Smooth muscle cell (in vitro differentiated cells): ENCODE data around the gene CRTC2. TPM values are rescaled to one million over a fixed set of nuclear protein-coding genes. Genes with fewer than 3 reads are reported as not detected.

Experiments used
- DNase-seq: peaks from one replicate; lab custom pipeline; 2025; ENCODE audit not compliant: unreplicated experiment; lab: John Stamatoyannopoulos, UW
- H2AFZ ChIP-seq: fragments of 200-600 bp; sonication (generic); 2 replicates; pipeline ENCODE4 v1.6.0; 2016; ENCODE audit warnings: antibody characterized with exemption, low read depth, mild to moderate bottlenecking
- H3F3A ChIP-seq: fragments of 200-600 bp; sonication (generic); 2 replicates; pipeline ENCODE4 v1.6.0; 2017; ENCODE audit warnings: antibody characterized with exemption, low read depth
- H3K27ac ChIP-seq: fragments of 200-600 bp; sonication (generic); 2 replicates; pipeline ENCODE4 v1.5.1; 2016; ENCODE audit warnings: low read depth, mild to moderate bottlenecking
- H3K27me3 ChIP-seq: fragments of 200-600 bp; sonication (generic); 2 replicates; pipeline ENCODE4 v1.6.1; 2016; ENCODE audit warnings: low read depth, mild to moderate bottlenecking
- H3K36me3 ChIP-seq: fragments of 200-600 bp; sonication (generic); 2 replicates; pipeline ENCODE4 v1.5.1; 2016; ENCODE audit warnings: low read depth
- H3K4me1 ChIP-seq: fragments of 200-600 bp; sonication (generic); 2 replicates; pipeline ENCODE4 v1.5.1; 2016; ENCODE audit warnings: low read depth
- H3K4me2 ChIP-seq: fragments of 200-600 bp; sonication (generic); 2 replicates; pipeline ENCODE4 v1.6.0; 2016; ENCODE audit warnings: mild to moderate bottlenecking
- H3K4me3 ChIP-seq: fragments of 200-600 bp; sonication (generic); 2 replicates; pipeline ENCODE4 v1.5.1; 2016; ENCODE audit warnings: mild to moderate bottlenecking
- H3K79me2 ChIP-seq: fragments of 200-600 bp; sonication (generic); 2 replicates; pipeline ENCODE4 v1.6.0; 2016; ENCODE audit warnings: low read depth, mild to moderate bottlenecking
- H3K9ac ChIP-seq: fragments of 200-600 bp; sonication (generic); 2 replicates; pipeline ENCODE4 v1.6.0; 2016; ENCODE audit warnings: low read depth
- H3K9me3 ChIP-seq: fragments of 200-600 bp; sonication (generic); replicated peaks from 2 replicates; pipeline ENCODE4 v1.5.1; 2016; ENCODE audit warnings: low read depth
- H4K20me1 ChIP-seq: fragments of 200-600 bp; sonication (generic); 2 replicates; pipeline ENCODE4 v1.6.0; 2016; ENCODE audit warnings: low read depth
- CTCF ChIP-seq: fragments of 200-600 bp; sonication (generic); IDR thresholded peaks from 2 replicates; pipeline ENCODE4 v1.5.1; 2017; ENCODE audit warnings: borderline replicate concordance, mild to moderate bottlenecking, antibody characterized with exemption; ENCODE audit not compliant: insufficient read depth, poor library complexity, severe bottlenecking
- WGBS: methylation state at CpG from one replicate; pipeline ENCODE4 v1.1.7; 2016; ENCODE audit warnings: low lambda C conversion rate; 5-methylcytosine and 5-hydroxymethylcytosine counted together
- polyA plus RNA-seq: library from polyadenylated mRNA; unstranded; fragments of >200 nt; fragmentation: Nextera tagmentation; extraction: Ambion mirVana; gene quantifications from 2 replicates; pipeline ENCODE4 v1.2.1, GENCODE V29; 2016
- total RNA-seq: library from RNA; depleted of rRNA; stranded (reverse); fragments of >200 nt; gene quantifications from 2 replicates; pipeline ENCODE4 v1.2.3, GENCODE V29; 2014

CRTC2 gene
- total and polyA plus RNA-seq, 2 experiments from 2014 or later = 9.9 to 24.6 TPM

DNA sequence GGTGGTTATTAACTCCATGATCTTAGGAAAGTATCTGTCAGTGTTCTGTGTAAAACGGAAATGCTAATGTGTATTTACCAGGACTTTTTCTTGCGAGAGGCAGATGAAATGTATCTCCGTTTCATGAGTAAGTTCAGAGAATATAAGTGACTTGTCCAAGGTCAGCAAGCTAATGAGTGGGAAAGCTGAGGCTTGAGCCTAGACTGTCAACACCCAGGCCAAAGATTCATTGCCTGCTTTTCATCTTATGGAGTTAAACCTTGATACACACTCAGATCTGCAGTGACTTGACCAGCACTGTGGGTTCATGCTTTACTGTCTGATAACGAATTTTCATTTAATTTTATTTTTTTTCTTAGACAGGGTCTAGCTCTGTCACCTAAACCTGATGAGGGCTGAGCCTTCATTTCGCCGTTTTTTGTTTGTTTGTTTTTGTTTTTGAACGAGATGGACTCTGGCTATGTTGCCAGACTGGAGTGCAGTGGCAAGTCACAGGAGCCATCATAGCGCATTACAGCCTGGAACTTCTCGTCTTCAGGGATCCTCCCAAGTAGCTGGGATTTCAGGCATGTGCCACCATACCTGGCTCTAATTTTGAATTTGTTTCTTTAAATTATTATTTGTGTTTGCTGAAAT, 20.0 kb upstream of the CRTC2 start:
- TF ChIP-seq CTCF = no peak
- peaks cover 10% of the 10 kb centered on the region for H4K20me1 ChIP-seq
- no peaks in the 10 kb centered on the region for H3K36me3 ChIP-seq
- DNase-seq = no peak
- peaks cover 8% of the 10 kb centered on the region for H3K4me1 ChIP-seq
- peak overlapping the region; percentile 64 for H2AFZ ChIP-seq
- H3K27me3 ChIP-seq = no peaks in the 10 kb centered on the region
- H3K4me2 ChIP-seq = peak overlapping the region; percentile 94
- H3K9me3 ChIP-seq = no peaks in the 10 kb centered on the region
- H3K9ac ChIP-seq = no peak overlapping the region
- H3K27ac ChIP-seq = peak overlapping the region; percentile 56
- peaks cover 18% of the 10 kb centered on the region for H3K79me2 ChIP-seq
- H3K4me3 ChIP-seq = peak overlapping the region; percentile 82
- WGBS = 78% methylated on average over 9 of the region's 9 CpGs
- peaks cover 19% of the 10 kb centered on the region for H3F3A ChIP-seq

DNA sequence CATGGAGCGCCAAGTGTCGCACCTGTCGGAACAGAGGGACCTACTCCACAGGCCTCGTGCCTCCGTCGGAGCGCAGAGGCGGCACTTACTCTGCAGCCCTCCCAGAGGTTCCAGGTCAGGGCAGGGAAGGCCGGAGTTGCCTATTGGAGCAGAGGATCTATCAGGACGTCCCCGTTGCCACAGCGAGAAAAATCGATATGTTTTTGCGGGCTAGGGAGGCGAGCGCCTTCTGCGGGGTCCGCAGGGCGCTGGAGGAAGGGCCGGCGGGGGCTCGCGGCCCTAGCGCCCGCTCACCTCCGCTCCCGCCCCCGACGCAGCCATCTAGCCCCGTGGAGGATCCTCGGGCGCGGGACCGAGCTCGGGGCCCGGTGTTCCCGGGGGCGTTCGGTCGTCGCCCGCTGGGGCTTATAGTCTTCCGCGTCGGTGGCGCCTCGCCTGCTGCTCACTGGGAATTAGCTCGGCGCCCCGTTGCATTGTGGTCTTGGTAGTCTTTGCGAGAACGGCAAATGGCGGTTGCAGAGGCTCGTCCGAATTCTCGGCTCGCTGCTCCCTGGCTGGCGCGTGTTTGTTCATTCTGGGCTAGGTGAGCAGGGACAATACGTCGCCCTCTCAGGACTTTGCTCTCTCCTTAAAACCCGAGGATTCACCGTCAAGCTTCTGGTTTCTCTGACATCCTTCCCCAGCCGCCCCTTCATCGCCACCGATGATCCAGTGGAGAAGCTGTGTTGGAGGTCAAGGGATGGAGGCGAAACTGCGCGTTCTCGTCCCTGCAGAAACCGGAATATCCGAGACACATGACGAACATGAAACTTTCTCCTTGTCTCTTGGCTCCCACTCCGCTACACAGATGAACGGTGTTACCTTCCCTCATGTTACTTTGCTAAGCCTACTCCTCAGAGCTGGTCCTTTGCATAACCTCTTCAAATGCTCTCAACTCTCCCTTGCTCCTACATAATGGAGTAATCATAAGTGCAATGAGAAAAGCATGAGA, 19.1 kb upstream of the CRTC2 start, which contains the start of gene JTB:
JTB (minus strand) TSS at position 425 of the 991 bp plus-strand sequence; CDS start at position 3, 422 bp downstream.
- H3K4me1 ChIP-seq = peaks cover 8% of the 10 kb centered on the region
- H3K36me3 ChIP-seq = no peaks in the 10 kb centered on the region
- H3K79me2 ChIP-seq = peaks cover 18% of the 10 kb centered on the region
- no peaks in the 10 kb centered on the region for H3K9me3 ChIP-seq
- peak within 1 kb of the TSS; percentile 64 for H2AFZ ChIP-seq
- H3K4me3 ChIP-seq = peak within 1 kb of the TSS; percentile 82
- under 1% methylated on average over 75 of the region's 75 CpGs for WGBS
- H4K20me1 ChIP-seq = peaks cover 10% of the 10 kb centered on the region
- H3K4me2 ChIP-seq = peak within 1 kb of the TSS; percentile 94
- DNase-seq = peak; percentile 30
- H3K27ac ChIP-seq = peak within 1 kb of the TSS; percentile 56
- peak within 1 kb of the TSS; percentile 83 for H3K9ac ChIP-seq
- no peak for TF ChIP-seq CTCF
- peaks cover 19% of the 10 kb centered on the region for H3F3A ChIP-seq
- H3K27me3 ChIP-seq = no peaks in the 10 kb centered on the region

DNA sequence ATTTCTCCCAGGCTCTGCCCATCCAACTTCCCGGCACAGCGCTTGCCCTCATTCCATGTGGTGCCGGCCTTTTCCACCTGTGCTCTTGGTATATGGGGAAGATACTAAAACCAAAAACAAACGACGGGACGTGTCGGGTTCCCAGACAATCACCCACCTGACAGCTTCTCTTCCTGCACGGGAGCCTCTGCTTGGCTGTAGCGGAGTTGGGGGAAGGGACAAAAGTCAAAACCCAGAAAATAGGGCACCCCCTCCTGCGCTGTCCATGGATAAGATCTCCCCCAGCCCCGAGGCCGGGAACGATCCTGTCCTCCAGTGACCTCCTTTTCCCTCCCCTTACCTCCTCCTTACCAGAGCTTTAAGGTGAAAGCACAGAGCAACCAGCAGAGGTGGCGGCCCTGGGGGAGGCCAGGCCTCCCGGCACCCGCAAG, 18.4 kb upstream of the CRTC2 start:
- peaks cover 10% of the 10 kb centered on the region for H4K20me1 ChIP-seq
- peak overlapping the region; percentile 94 for H3K4me2 ChIP-seq
- 2% methylated on average over 16 of the region's 16 CpGs for WGBS
- H3K9ac ChIP-seq = peak overlapping the region; percentile 83
- peaks cover 22% of the 10 kb centered on the region for H3F3A ChIP-seq
- no peak for DNase-seq
- H3K9me3 ChIP-seq = no peaks in the 10 kb centered on the region
- H3K27ac ChIP-seq = peak overlapping the region; percentile 56
- peaks cover 8% of the 10 kb centered on the region for H3K4me1 ChIP-seq
- peaks cover 18% of the 10 kb centered on the region for H3K79me2 ChIP-seq
- no peaks in the 10 kb centered on the region for H3K27me3 ChIP-seq
- TF ChIP-seq CTCF = no peak
- H3K36me3 ChIP-seq = no peaks in the 10 kb centered on the region
- H3K4me3 ChIP-seq = peak overlapping the region; percentile 82
- H2AFZ ChIP-seq = peak overlapping the region; percentile 64
